CD4-positive, alpha-beta T cell treated with Interleukin-10 for 1 hour (primary cell): ENCODE data around the gene RDM1.

Experiments used
- DNase-seq: peaks from one replicate; pipeline ENCODE4 v3.0.0-alpha.2; 2020

RDM1 gene

DNA sequence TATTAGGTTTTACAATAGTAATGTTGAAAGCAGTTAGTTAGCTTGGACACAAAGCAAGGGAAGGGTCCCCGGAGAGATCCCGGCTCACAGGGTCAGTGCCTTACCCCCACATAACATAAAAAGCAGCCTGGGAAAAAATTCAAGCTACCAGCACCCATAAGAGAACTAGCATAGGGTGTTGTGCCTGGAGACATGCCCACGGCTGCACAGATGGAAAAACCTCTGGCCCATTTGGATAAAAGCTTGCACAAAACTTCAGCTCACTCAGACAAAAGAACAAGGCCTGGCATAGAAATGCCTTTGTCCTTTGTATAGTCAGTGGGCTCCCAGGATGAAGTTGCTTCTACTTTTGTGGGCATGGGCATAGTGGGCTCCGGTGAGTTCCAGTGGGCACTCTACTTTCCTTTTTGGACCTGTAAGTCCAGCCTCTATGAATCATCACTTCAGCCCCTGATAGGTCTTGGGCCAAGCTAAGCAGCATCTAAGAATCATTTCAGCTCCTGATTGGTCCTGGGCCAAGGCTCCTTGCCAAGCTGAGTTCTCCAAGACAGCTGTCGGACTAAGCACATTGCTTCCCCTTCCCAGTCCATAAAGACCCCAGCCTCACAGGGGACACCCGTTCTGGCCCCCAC is 1.3 kb upstream of the RDM1 start:
- DNase-seq, result no peak

DNA sequence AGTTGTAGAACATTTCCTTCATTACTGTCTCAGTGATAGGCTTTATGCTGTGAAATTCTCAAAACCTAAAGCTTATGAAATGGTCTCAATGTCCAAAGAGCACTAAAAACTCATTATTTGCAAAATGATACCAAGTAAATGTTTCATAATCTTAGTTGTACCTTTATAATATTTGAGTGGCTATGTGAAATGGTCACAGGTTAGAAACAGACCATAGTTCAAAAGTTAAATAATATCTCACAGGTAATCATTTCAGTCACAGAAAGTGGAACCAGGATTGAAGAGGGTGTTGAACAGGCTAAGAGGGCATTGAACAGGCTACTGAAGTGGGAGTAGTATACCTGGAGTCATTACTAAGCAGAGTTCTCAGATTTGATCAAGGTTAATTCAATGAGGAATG is 2.9 kb downstream of the RDM1 start:
- DNase-seq, result no peak

DNA sequence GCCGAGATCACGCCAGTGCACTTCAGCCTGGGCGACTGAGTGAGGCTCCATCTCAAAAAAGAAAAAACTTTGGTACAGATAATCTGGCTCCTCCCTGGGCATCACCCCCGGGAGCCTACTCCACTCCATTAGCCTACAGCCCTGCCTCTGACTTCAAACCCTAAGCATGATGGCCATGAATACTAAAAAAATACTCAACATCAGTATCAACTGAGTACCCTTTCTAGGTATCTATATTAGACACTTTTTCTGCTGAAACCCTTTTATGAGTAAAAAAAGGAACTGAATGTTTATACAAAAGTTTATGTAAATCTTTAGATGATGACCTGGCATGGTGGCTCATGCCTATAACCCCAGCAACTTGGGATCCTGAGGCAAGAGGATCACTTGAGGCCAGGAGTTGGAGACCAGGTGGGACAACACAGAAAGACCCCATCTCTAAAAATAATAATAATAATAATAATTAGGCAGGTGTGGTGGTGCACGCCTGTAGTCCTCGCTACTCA is 6.9 kb downstream of the RDM1 start:
- DNase-seq, result no peak

DNA sequence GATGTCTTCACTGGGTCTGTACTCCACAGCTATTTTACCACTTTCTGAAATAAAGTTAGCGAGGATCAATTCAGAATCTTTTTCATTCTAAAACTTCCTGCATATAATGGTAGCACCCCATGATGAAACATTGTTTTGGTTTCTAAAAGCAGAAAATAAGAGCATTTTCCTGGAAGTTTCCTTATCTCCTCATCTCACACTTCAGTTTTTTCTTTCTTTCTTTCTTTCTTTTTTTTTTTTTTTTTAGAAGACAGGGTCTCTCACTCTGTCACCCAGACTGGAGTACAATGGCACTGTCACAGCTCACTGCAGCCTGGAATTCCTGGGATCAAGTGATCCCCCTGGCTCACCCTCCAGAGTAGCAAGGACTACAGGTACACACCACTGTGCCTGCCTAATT is 10.3 kb downstream of the RDM1 start:
- no peak for DNase-seq

DNA sequence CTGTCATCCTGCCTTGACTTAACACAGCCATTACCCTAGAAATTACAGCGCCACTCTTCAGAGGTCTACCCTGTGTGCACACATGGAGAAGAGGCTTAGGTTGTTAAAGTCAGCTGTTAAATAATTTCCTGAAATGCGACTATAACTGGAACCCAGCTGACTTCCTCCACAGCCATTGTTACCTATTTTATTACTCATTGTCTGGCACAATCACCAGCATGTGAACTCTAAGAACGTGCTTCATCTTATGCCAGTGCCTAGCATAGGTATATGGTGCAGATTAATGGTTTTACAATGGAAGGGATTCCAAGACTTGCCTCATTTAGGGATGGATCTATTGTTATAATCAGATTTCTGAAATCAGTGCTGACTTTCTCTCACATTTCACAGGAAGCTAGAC is 11.9 kb downstream of the RDM1 start:
- no peak for DNase-seq

DNA sequence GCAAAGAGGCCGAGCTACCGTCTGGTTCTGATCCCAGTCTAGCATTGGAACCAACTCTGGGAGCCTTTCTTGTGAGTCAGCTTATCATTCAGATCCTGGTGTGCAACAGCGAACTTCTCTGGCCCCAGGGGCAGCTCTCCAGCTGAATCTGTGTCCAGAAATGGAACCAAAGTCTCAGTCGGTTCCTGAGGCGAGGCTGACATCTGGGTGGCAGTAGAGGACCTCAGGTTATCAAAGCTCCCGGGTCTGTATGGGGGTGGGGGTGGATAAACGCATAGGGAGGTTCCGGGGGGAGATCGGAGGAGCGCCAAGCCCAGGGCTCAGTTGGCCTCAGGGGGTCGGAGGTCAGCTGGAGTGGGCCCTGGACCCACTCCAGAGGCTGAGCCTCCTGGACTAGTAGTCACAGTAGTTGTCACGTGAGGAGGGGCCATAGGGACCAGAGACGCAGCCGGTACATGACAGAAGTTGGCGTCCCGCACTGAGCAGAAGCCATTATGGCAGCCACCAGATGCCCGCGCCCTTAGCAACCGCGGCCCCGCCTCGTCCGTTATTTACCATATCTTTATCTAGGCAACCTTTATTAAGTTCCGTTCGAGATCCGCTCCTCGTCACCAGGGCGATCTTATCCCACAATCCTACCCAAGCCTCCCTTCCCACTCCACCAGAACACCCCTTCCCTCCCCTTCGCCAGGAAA is 12.9 kb downstream of the RDM1 start:
- no peak for DNase-seq

DNA sequence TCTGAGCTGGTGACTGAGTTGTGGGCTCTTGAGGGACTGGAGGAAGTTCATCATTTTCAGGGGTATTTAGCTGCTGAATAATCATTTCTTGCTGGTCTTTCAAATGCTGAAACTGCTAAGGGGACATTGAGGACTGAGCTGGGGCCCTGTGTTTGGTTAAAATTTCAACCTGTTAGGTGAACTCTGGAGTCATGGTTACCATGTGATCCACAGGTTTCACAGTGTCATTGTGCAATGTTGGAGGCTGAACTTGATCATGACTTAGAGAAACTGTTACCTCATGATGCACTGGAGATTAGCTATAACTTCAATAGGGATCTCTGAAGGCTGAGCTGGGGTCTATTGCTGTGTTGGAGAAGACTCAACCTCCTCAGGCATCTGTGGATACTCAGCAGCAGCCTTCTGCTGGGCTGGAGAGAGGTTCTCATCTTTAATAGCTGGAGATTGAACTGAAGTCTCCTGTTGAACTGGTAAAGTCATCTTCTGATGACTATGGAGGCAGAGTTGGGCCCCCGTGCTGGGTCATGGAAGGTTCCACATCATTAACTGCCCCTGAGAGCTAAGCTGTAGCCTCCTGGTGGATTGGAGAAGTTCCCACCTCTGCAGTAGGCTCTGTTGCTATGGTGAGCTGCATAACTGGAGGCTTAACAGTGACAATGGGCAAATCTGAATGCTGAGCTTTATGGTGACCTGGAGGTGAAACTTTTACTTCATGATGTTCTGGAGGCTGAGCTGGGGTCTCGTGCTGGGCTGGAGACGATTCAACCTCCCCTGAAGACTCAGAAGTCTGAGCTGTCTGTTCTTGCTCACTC is 15.2 kb downstream of the RDM1 start:
- DNase-seq, result no peak

DNA sequence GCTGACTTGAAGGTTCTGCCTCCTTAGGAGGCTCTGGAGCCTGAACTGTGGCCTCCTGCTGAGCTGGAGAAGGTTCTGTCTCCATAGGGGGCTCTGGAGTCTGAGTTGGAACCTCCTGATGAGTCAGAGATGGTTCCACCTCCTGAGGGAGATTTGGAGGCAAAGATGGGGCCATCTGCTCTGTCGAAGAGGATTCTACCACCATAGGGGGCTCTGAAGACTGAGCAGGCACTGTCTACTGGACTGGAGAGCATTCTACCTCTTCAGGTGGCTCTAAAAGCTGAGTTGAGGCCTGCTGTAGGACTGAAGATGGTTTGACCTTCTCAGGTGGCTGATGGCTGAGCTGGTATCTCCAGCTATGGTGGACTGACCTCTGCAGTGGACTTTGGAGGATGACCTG is 16.2 kb downstream of the RDM1 start:
- DNase-seq, result no peak

DNA sequence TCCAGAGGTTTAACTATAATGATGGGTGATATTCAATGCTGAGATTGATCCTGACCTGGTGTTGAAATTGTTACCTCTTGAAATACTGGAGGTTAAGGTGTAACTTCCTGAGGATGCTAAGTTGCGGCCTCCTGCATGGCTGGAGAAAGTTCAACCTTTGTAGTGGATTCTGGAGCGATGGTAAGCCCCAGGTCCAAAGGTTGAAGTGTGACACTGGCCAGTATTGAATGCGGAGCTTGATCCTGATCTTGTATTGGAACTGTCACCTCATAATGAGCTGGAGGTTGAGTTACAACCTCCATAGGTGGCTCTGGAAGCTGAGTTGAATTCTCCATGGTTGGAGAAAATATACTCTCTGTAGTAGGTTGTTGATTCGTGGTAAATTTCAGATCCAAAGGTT is 17.0 kb downstream of the RDM1 start:
- no peak for DNase-seq

DNA sequence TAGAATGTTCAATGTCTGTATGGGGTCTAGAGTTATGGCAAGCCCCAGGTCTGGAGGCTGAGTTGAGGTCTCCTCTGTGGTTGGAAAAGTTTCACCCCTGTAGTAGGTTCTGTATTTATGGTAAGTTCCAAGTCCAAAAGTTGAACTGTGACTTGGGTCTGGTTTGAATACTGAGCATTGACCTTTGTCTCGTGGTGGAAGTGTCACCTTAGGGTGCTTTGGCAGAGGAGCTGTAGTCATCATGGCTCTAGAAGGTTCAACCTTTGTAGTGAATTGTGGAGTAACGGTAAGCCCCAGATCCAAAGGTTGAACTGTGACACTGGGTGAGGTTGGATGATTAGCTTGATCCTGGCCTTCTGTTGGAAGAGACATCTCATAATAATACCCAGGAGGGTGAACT is 17.6 kb downstream of the RDM1 start:
- DNase-seq, result no peak

DNA sequence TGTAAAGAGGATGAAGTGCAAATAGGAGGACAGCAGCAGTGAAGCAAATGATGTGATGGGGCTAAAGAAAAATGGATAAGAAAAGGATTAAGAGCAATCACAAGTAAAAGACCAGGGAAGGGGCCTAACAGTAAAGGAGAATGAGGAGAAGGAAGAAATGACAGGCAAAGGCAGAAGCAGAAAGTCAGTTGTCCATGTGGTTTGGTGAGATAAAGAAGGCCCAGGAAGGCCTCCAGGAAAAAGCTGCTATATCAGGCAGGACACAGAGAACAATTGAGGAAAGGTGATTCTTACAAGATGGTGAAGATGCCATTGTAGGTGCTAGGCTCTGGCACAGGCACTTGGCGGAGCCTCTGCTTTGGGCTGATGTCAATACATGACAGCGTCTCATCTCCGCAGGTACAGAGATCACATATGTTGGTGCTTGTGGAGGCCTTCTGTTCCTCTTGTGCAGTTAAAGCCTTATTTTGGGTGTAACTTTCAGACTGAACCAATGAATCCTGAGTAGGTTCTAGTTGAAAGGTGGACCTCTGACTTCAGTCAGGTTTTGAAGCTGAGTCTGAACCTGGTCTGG is 18.1 kb downstream of the RDM1 start:
- DNase-seq, result no peak

DNA sequence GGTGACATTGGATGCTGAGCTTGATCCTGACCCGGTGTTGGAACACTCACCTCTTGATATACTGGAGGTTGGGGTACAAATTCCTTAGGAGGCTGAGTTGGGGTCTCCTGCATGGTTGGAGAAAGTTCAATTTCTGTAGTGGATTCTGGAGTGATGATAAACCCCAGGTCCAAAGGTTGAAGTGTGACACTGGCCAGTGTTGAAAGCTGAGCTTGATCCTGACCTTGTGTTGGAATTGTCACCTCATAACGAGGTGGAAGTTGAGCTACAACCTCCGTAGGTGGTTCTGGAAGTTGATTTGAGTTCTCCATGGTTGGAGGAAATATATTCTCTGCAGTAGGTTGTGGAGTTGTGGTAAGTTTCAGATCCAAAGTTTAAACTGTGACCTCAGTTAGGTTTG is 21.2 kb downstream of the RDM1 start:
- DNase-seq, result no peak

DNA sequence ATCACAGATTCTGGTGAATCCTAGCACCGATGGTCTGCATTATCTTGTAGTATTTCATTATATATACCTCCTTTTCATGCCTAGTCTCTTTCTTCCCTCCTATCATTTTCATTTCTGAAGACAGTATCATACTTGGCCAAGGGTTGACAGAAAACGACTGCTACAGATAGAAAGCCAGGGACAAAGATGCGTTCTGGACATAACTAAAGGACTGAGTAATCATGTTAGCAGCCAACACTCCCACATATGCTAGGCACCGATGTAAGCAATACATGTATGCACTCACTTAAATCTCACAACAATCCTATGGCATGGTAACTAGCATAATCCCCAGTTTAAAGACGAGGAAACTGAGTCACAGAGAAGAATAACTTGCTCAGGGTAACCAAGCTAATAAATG is 22.9 kb downstream of the RDM1 start:
- DNase-seq, result no peak

DNA sequence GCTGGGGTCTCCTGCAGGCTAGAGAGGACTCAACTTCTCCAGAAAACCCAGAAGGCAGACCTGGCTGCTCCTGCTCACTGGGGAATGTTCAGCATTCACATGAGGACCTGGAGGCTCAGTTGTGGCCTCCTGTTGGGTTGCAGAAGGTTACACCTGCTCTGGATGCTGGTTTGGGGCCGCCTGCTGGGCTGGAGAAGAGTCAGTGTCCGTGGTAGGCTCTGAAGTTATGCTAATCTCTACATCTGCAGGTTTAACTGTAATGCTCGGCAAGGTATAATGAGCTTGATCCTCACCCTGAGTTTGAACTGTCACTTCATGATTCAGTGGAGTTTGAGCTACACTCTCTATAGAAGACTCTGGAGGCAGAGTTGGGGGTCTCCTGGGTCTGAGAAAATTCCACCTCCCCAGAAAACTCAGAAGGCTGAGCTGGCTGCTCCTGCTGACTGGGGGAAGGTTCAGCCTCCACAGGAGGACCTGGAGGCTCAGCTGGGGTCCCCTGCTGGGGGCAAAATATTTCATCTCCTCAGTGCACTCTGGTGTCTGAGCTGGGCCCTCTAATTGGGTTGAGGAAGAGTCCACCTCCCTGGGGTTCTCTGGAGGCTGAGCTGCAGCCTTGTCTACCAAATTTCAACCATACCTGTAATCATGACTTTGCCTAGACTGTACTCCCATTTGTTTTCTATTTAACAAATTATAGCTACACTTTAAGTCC is 23.5 kb downstream of the RDM1 start:
- DNase-seq, result peak; percentile 21

DNA sequence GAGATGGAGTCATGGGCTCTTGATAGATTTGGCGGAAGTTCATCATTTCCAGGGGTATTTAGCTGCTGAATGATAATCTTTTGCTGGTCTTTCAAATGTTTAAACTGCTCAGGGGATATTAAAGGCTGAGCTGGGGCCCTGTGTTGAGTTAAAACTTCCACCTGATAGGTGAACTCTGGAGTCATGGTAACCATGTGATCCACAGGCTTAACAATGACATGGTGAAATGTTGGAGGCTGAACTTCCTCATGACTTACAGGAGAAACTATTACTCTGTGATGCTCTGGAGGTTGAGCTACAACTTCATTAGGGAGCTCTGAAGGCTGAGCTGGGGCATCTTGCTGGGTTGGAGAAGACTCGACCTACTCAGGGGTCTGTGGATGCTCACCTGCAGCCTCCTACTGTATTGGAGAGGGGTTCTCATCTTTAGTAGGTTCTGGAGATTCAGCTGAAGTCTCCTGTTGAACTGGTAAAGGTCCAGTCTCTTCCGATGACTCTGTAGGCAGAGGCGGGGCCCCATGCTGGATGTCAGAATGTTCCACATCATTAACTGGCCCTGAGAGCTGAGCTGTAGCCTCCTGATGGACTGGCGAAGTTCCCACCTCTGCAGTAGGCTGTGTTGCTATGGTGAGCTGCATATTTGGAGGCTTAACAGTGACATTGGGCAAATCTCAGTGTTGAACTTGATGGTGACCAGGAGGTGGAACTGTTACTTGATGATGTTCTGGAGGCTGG is 24.2 kb downstream of the RDM1 start:
- DNase-seq, result no peak

DNA sequence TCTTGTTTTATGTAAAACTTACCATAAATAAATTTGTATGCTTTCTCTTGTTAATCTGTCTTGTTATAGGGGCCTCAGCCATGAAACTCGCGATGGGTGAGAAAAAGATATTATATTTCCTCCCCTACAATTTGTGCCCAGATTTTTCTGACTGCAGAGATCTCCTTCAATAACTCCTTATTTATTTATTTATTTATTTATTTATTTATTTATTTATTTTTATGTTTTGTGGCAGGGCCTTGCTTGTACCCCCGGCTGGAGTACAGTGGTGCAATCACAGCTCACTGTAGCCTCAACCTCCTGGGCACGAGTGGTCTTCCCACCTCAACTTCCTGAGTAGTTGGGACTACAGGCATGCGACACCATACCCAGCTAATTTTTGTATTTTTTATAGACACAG is 27.1 kb downstream of the RDM1 start:
- DNase-seq, result no peak

DNA sequence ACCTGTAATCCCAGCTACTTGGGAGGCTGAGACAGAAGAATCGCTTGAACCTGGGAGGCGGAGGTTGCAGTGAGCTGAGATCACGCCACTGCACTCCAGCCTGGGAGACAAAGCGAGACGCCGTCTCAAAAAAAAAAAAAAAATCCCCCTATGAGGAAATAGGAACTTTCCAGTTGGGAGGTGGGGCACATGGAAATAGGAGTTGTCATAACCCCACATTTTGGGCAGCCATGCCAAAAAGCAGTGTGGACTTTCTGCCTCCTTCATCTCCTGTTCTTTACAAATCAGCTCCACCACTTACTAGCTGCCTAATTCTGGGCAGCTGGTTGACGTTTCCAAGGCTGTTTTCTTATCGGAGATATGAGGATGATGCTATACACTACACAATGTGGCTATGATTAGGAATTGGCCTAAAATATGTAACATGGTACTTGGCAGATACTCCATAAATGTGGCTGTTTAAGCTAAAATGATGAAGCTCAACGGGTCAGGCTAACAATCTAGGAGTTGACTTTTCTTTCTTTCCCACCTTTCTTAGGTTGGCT is 28.9 kb downstream of the RDM1 start:
- no peak for DNase-seq

DNA sequence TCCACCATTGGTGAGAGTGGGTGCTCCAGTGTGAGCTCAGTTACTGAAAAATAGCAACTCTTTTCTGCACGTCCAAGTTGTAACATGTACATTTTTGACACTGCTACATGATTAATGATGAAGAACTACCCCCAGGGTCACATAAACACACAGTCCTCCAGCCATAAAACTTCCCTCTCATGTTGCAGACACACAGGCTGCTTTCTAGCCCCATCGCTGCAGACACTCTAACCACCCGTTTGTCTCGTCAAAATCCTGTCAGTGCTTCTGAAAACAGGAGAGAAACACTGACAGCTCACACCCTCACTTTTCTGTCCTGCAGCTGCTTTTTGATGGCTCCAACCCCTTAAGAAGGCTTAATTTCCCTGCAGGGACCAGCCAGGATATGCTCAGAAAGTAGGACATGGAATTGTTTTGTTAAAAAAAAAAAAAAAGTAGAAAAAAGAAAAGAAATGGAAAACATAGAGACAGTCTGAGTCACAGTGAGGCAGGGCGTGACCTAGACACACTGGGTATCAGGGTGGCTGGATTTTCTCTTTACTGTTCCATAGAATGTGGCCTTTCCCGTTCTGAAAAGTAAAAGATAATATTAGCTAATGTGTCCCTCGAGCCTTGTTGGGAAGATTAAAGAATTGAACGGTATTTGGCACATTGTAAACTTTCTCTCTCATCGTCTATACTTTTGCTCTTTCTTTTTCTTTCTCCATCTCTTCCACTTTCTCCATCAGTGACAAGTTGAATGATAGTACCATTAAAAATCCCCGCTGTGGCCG is 29.7 kb downstream of the RDM1 start:
- peak; percentile 48 for DNase-seq

DNA sequence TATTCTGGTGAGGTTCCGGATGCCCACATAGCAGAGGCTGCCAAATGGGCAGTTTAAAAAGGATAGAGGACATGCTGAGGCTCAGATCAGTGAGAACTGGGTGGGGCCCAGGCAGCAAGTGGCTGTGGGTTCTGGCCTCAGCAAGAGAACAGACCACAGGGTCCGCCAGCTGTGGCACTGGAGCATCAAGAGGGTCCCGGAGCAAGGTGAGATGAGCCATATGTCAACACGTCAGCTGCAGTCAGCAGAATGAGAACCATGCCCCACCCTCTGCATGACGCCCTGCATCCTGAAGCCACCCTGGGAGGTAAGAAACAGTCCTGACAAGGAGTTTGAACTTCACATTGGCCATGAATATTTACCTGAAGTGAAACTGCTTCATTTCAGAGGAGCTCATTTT is 30.3 kb downstream of the RDM1 start:
- peak; percentile 38 for DNase-seq

DNA sequence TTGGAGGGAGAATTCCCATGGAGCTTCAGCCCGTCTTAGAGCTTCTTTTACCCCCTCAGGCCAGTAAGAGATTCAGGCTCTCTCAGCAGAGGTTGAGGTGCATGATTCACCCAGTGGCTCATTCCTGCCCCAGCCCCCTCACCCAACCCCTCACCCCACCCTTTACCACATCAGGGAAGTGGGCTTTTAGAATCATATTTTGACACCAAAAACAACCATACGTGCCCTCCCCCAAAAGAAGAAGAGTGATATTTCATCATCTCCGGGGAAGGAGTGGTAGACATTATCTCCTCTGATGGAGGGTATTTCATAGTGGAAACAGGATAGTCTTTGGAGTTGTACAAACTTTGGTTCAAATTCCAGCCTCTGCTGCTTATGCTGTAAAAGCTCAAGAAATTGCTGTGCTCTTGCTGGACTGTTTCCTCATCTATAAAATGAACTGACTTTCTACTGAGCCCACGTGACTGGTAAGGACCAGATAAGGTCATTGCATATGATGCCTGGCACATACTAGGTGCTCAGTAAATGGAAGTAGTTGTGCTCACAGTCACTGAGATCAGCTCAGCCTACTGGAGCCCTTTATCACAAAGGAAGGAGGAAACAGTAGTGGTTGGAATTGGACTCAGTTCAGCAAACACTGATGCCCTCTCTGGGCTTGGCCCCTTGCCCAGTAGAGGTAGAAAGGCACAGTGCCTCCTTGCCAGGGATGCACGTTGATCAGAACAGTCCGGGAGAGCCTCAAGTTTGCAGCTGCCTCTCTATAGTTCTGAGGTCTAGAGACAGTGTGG is 32.1 kb downstream of the RDM1 start:
- peak; percentile 50 for DNase-seq
